ENCODE data around the gene MTCH2.

GRCh38 chr11:47667555-47667954 lies 25.2 kb upstream of the MTCH2 start:
- TF ChIP-seq CTCF (IDR thresholded peaks at IDR 0.05 in 8 of 11, conservative IDR thresholded peaks at IDR 0.05 in 3 of 11) (no peak), POLR2AphosphoS5 (IDR thresholded peaks at IDR 0.05) (no peak)

Measured in spleen (tissue), 7 donors.